H1 (cell line): ENCODE measurements around the gene SNX13.

Experiments used
- CREB1 ChIP-seq: IDR thresholded peaks from 2 replicates; pipeline ENCODE4 v1.6.1; 2012; ENCODE audit warnings: inconsistent platforms
- EGR1 ChIP-seq: IDR thresholded peaks from 2 replicates; pipeline ENCODE4 v1.6.1; 2011; ENCODE audit warnings: low read depth, low read length, borderline replicate concordance
- EP300 ChIP-seq, 2 experiments: IDR thresholded peaks; 1 replicate in 1 of 2; 2 replicates in 1 of 2; pipeline ENCODE4 v1.6.1; 2011 to 2012; ENCODE audit warnings: low read depth in 2 of 2, low read length in 2 of 2, mild to moderate bottlenecking in 2 of 2, borderline replicate concordance in 1 of 2, inconsistent platforms in 1 of 2, moderate library complexity in 1 of 2
- EZH2 ChIP-seq: fragments of 200-600 bp; sonication (generic); IDR thresholded peaks from 2 replicates; pipeline ENCODE4 v1.7.1; 2012; ENCODE audit warnings: low read depth, mild to moderate bottlenecking, moderate library complexity, low read length, inconsistent platforms; ENCODE audit not compliant: severe bottlenecking
- GABPA ChIP-seq: IDR thresholded peaks from 2 replicates; pipeline ENCODE4 v1.6.1; 2011; ENCODE audit warnings: mild to moderate bottlenecking, low read length, moderate library complexity, borderline replicate concordance; ENCODE audit not compliant: insufficient read depth
- POLR2A ChIP-seq, 2 experiments: IDR thresholded peaks; 1 replicate in 1 of 2; 2 replicates in 1 of 2; pipeline ENCODE4 v1.6.1; 2011; ENCODE audit warnings: low read depth in 2 of 2, low read length in 2 of 2, mild to moderate bottlenecking in 2 of 2; ENCODE audit errors: control extremely low read depth in 1 of 2
- POLR2AphosphoS5 ChIP-seq: IDR thresholded peaks from 2 replicates; pipeline ENCODE4 v1.6.1; 2011; ENCODE audit warnings: low read depth, low read length
- POU5F1 ChIP-seq: IDR thresholded peaks from 2 replicates; pipeline ENCODE4 v1.6.1; 2011; ENCODE audit warnings: low read depth, mild to moderate bottlenecking, low read length, moderate library complexity
- SP2 ChIP-seq: IDR thresholded peaks from 2 replicates; pipeline ENCODE4 v1.6.1; 2012; ENCODE audit warnings: mild to moderate bottlenecking, low read length, inconsistent platforms
- SRF ChIP-seq: IDR thresholded peaks from 2 replicates; pipeline ENCODE4 v1.6.1; 2011; ENCODE audit warnings: mild to moderate bottlenecking, low read depth, low read length, moderate library complexity
- TEAD4 ChIP-seq: IDR thresholded peaks from 2 replicates; pipeline ENCODE4 v1.6.1; 2012; ENCODE audit warnings: low read depth, low read length, inconsistent platforms, mixed read lengths
- YY1 ChIP-seq: IDR thresholded peaks from 2 replicates; pipeline ENCODE4 v1.6.1; 2011; ENCODE audit warnings: low read depth, mild to moderate bottlenecking, low read length
- TF ChIP-seq, protein P1 (sequence below), 3 experiments: IDR thresholded peaks; 1 replicate in 2 of 3; 2 replicates in 1 of 3; pipeline versions ENCODE4 v1.5.1 to v1.6.1; 2011; ENCODE audit warnings: low read length in 3 of 3, mild to moderate bottlenecking in 3 of 3, inconsistent platforms in 2 of 3, low read depth in 1 of 3, moderate library complexity in 1 of 3; ENCODE audit not compliant: insufficient read depth in 1 of 3; ENCODE audit errors: control extremely low read depth in 1 of 3
- TF ChIP-seq, protein P2 (sequence below): IDR thresholded peaks from 2 replicates; pipeline ENCODE4 v1.6.1; 2011; ENCODE audit warnings: low read depth, mild to moderate bottlenecking, low read length; ENCODE audit not compliant: insufficient read depth

DNA sequence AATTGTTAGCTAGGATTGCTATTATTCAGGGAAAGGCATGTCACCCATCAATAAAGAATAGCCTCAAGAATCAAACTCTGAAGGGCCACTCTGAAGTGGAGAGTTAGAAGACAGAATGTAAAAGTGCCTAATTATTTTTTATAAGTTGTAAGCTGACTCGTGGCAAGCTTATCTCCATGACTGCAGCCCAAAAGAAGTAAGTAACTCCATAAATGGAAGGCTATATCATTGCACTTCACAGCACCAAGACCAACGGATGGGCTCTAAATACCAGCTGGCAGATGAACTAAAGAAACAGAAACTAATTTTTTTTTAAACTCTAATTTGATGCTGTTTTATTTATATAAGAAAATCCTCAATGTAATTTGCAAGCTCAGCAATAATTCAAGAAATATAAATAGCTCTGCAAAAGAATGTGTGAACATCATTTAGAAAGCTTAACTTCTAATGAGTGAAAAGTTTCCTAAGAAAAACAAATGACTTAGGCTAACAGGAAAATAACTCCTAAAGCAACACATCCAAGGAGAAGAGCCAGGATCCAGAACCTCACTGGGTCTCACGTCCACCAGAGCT lies 165.5 kb downstream of the SNX13 start:
- TF ChIP-seq, protein P1, sequence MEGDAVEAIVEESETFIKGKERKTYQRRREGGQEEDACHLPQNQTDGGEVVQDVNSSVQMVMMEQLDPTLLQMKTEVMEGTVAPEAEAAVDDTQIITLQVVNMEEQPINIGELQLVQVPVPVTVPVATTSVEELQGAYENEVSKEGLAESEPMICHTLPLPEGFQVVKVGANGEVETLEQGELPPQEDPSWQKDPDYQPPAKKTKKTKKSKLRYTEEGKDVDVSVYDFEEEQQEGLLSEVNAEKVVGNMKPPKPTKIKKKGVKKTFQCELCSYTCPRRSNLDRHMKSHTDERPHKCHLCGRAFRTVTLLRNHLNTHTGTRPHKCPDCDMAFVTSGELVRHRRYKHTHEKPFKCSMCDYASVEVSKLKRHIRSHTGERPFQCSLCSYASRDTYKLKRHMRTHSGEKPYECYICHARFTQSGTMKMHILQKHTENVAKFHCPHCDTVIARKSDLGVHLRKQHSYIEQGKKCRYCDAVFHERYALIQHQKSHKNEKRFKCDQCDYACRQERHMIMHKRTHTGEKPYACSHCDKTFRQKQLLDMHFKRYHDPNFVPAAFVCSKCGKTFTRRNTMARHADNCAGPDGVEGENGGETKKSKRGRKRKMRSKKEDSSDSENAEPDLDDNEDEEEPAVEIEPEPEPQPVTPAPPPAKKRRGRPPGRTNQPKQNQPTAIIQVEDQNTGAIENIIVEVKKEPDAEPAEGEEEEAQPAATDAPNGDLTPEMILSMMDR (IDR thresholded peaks at IDR 0.05; ENCODE audit: control extremely low read depth in 1 of 3, insufficient read depth in 1 of 3, low read depth in 1 of 3, low read length in 3 of 3) = no peak
- no peak for TF ChIP-seq SRF
- no peak for TF ChIP-seq POLR2AphosphoS5
- no peak for TF ChIP-seq POLR2A (IDR thresholded peaks at IDR 0.05; ENCODE audit: control extremely low read depth in 1 of 2, low read depth in 2 of 2, low read length in 2 of 2)
- TF ChIP-seq EZH2 = no peak
- TF ChIP-seq, protein P2, sequence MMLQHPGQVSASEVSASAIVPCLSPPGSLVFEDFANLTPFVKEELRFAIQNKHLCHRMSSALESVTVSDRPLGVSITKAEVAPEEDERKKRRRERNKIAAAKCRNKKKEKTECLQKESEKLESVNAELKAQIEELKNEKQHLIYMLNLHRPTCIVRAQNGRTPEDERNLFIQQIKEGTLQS = no peak
- TF ChIP-seq YY1 = no peak
- no peak for TF ChIP-seq CREB1
- no peak for TF ChIP-seq GABPA
- TF ChIP-seq EP300 (IDR thresholded peaks at IDR 0.05; ENCODE audit: borderline replicate concordance in 1 of 2, low read depth in 2 of 2, low read length in 2 of 2) = no peak
- TF ChIP-seq POU5F1 = no peak
- no peak for TF ChIP-seq SP2
- TF ChIP-seq TEAD4 = no peak
- no peak for TF ChIP-seq EGR1
